Stimulated activated CD4-positive, alpha-beta T cell treated with anti-CD3 and anti-CD28 coated beads, TNF-alpha, amount 100 ng/mL, for 48 hours (primary cell): ENCODE results near the gene PAK1IP1.
"Not testable (repeated sequence)": the region's sequence is repeated elsewhere in the genome, so short reads cannot be mapped to it uniquely, and the experiment has no call there.

Experiments
- DNase-seq, 3 donors: peaks; one replicate each; pipeline ENCODE4 v3.0.0-alpha.2; 2020; ENCODE audit warnings: low read depth in 3 of 3

PAK1IP1 gene, protein sequence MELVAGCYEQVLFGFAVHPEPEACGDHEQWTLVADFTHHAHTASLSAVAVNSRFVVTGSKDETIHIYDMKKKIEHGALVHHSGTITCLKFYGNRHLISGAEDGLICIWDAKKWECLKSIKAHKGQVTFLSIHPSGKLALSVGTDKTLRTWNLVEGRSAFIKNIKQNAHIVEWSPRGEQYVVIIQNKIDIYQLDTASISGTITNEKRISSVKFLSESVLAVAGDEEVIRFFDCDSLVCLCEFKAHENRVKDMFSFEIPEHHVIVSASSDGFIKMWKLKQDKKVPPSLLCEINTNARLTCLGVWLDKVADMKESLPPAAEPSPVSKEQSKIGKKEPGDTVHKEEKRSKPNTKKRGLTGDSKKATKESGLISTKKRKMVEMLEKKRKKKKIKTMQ

DNA sequence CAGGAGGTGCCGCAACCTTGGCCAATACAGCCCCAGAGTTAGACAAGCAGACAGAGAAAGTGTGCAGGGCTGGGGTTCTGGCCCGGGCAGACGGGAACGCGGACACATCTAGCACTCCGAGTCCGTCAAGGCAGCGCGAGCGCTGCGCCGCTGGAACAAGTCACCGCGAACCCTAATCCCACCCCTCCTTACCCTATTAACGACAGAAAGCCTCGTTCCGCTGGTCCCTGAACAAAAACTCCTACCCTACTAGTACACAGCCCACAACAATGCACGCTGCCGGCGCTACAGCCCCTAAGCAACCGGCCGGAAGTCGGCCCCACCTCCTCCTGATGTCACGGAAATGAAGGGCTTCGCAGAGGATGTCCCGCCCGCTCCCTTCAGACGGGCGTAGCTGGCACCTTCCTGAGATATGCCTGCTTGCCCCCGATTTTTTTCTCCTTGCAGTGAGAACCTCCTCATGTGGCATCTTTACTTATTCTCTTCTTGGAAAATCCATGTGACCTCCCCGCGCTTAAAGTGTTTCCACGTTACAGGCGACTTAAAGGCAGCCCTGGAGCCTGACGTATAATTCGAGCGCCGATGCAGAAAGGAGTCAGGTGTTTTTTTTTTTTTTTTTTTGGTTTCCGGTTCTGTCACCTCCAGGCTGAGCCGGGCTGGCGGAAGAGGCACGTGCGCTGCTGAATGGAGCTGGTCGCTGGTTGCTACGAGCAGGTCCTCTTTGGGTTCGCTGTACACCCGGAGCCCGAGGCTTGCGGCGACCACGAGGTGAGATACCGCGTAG, at the start of gene PAK1IP1, which contains the start of gene C6orf52:
TSS of gene PAK1IP1 (plus strand) at position 671 of the 784 bp plus-strand sequence. CDS start at position 685, 14 bp downstream.
TSS of gene C6orf52 (minus strand) at position 315 of the 784 bp plus-strand sequence. CDS start 7,066 bp downstream, outside the sequence.
- peak; percentile 77 to 85 (median 85) for DNase-seq

DNA sequence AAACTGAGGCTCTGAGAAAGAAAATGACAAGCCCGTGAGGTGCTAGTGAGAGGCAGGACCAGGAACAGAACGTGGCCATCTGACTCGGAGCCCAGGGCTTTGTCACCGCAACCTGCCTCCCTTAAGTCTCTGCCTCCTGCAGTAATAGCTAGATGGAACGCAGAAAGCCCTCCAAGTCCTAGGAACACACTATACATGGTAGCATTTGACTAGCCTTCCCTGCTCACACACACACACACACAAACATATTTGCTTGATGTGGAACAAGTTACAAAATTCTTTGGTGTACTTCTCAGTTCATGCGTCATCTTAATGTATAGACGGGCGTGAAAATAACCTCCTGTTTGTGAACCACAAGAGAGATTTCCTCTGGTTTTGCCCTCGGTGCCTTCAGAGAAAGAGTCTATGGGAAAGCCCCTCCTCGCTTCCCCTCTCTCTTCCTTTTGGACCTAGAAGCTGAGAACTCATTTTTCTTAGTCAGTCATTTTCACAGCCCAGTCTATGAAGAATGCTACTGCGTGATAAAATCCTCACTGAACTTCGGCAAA, 39.2 kb upstream of the PAK1IP1 start:
- no peak for DNase-seq

DNA sequence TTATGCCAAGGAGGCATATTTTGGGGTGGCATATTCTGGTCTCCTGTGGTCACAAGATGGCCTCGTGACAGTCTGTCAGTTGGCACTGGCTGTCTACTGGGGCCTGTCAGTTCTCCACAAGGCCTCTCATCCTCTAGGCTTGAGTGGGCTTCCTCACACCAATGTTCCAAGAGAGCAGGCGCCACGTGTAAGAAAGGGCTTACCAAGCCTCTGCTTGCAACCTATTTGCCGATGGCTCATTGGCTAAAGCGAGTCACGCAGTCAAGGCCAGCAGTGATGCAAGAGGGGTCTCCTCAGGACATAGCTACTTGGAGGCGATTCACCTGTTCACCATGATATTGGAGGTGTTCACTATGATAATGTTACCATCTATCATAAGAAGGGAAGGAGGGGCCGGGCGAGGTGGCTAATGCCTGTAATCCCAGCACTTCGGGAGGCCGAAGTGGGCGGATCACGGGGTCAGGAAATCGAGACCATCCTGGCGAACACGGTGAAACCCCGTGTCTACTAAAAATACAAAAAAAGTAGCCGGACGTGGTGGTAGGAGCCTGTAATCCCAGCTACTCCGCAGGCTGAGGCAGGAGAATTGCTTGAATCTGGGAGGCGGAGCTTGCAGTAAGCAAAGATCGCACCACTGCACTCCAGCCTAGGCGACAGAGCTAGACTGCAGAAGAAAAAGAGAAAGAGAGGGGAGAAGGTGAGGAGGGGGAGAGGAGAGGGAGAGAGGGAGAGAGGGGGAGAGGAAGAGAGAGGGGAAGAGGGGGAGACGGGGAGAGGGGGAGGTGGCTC, 35.7 kb upstream of the PAK1IP1 start:
- DNase-seq, result no peak

DNA sequence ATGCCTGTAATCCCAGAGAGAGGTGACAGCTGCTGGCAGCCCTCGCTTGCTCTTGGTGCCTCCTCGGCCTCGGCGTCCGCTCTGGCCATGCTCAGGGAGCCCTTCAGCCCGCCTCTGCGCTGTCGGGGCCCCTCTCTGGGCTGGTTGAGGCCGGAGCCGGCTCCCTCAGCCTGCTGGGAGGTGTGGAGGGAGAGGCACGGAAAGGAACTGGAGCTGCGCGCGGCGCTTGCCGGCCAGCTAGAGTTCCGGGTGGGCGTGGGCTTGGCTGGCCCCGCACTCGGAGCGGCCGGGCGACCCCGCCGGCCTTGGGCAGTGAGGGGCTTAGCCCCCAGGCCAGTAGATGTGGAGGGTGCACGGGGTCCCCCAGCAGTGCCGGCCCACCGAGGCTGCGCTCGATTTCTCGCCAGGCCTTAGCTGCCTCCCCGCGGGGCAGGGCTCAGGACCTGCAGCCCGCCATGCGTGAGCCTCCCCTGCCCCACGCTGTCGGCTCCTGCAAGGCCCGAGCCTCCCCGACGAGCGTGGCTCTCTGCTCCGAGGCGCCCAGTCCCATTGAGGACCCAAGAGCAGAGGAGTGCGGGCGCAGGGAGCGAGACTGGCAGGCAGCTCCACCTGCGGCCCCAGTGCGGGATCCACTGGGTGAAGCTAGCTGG, 34.9 kb upstream of the PAK1IP1 start:
- DNase-seq, result no peak

DNA sequence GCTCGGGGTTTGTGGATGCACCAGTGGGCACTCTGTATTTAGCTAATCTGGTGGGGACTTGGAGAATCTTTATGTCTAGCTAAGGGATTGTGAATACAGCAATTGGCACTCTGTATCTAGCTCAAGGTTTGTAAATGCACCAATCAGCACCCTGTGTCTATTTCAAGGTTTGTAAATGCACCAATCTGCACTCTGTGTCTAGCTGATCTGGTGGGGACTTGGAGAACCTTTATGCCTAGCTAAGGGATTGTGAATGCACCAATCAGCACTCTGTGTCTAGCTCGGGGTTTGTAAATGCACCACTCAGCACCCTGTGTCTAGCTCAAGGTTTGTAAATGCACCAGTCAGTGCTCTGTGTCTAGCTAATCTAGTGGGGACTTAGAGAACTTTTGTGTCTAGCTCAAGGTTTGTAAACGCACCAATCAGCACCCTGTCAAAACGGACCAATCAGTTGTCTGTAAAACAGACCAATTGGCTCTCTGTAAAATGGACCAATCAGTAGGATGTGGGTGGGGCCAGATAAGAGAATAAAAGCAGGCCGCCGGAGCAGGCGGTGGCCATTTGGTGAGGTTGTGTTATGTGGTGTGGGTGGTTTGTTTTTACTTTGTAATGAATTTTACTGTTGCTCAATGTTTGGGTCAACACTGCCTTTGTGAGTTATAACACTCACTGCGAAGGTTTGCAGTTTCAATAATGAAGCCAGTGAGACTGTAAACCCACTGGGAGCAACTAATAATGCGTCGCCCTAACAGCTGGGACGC, 34.2 kb upstream of the PAK1IP1 start:
- DNase-seq, result not testable (repeated sequence)

DNA sequence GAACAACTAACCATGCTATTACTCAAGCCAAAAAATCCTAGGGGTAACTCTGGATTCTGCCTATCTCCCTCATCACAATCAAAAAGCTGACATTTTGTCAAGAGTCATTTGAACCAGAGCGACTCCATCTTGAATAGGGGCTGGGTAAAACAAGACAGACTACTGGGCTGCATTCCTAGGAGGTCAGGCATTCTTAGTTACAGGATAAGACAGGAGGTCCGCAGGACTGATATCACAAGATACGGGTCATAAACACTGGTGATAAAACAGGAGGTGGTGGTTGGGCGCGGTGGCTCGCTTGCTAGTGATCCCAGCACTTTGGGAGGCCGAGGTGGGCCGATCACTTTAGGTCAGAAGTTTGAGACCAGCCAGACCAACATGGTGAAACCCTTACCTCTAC, 32.6 kb upstream of the PAK1IP1 start:
- DNase-seq, result no peak

DNA sequence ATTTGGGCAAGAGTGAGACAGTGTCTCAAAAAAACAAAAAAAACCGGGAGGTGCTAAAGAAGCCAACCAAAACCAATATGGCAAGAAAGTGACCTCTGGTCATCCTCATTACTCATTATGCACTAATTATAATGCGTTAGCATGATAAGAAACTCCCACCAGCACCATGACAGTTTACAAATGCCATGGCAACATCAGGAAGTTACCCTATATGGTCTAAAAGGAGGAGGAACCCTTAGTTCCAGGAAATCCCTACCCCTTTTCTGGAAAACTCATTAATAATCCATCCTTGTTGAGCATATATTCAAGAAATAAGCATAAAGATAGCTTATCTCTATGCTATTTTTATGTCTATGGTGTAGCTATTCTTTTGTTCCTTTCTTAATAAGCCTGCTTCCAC, 32.0 kb upstream of the PAK1IP1 start:
- no peak for DNase-seq

DNA sequence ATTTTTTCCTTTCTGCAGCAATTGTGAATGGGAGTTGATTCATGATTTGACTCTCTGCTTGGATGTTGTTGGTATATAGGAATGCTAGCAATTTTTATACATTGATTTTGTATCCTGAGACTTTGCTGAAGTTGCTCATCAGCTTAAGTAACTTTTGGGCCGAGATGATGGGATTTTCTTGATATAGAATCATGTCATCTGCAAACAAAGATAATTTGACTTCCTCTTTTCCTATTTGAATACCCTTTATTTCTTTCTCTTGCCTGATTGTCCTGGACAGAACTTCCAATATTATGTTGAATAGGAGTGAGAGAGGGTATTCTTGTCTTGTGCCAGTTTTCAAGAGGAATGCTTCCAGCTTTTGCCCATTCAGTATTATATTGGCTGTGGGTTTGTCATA, 29.2 kb upstream of the PAK1IP1 start:
- DNase-seq, result not testable (repeated sequence)

DNA sequence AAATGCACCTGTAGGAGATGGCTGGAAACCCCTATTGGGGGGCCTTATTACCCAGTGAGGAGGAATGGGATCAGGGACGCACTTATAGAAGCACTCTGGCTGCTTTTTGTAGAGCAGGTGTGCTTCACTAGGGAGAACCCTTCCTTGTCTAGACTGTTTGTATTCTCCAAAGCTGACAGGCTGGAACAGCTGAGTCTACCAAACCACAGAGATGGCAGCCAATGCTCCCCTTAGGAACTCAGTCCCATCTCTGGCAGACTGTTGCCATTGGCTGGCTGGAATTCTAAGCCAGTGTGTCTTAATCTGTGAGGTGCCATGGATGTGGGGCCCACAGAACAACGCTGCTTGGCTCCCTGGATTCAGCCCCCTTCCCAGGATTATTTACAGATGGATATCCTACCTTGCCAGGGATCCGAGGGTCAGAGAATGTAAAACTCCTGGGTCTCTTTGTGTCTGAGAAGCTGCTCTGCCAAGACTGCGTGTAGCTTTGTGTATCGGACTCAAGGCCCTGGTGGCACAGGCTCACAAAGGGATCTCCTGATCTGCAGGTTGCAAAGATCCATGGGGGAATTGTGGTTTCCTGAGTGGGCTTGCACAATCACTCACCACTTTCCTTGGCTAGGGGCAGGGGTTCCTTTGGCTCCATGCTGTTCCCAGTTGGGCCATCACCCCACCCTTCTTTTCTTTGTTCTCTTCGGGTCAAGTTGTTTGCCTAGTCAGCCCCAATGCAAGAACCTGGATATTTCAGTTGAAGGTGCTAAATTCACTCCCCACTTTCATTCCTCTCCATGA, 26.4 kb upstream of the PAK1IP1 start:
- DNase-seq, result no peak

DNA sequence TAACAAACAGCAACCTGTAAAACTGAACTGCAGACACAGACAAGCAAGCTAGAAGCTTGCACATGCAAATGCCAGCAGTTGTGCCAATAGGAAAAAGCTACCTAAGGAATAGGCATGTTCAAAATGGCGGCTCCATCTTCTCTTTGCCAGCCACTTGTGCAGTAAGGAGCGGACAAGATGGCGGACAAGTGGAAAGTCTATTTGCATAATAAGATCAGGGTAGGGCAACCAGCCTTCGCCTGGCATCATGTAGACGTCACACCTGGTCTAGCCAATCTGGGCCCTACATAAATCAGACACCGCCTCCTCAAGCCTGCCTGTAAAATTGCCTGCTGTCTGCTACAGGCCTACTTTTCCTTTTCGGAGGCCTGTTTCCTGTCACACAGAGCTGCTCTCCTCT, 18.4 kb upstream of the PAK1IP1 start:
- no peak for DNase-seq

DNA sequence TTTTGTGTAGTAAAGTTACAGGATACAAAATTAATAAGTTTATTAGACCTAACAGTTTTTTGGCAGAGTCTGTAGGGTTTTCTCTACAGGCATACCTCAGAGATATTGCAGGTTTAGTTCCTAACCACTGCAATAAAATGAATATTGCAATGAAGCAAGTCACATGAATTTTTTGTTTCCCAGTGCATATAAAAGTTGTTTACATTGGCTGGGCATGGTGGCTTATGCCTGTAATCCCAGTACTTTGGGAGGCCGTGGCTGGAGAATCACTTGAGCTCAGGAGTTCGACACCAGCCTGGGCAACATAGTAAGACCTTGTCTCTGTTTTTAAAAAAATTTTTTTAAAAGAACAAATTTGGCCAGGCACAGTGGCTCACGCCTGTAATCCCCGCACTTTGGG, 16.3 kb upstream of the PAK1IP1 start:
- DNase-seq, result no peak

DNA sequence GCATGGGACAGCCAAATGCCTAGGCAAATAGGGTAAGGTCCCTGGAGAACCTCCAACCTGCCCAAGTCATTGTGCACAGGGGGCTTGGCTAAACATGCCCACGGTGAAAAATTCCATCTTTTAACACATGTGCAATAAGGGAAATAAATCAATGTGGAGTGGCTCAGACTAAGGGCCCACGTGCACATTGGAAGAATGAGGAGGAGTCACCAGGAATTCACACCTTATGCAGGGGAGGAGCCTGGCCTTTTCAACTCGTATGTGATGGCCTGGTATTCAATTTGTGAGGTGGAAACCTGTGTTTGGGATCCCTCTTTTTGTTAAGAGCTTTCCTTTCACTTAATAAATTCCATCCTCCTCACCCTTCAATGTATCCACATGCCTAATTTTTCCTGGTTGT, 13.0 kb upstream of the PAK1IP1 start:
- no peak for DNase-seq

DNA sequence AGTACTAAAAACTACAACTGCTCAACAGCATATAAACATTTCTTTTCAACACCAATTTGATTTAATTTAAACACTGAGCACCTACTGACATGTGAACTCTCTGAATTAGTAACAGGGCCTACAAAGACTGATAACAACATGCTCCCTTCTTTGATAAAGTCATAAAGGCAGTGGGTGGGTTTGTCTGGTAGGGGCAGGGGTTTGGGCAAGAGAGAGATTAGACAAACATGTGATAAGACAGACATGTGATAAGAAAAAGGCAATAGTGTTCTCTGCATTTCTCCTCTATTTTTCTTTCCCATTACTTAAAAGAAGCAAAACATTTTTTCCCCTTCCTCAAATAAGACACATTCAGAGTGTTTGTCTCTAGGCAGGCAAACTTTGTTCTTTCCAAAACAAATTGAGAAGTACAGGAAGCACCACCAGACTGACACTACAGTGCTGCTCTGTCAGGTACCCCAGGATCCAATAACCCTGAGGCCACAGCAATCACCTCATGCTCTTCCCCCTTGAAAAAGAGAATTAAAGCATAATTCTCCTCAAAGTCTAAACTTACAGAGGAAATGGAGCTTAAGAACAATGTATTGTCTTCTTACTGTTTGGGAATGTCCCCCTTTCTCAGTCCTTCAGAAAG, 12.3 kb upstream of the PAK1IP1 start:
- DNase-seq, result no peak

DNA sequence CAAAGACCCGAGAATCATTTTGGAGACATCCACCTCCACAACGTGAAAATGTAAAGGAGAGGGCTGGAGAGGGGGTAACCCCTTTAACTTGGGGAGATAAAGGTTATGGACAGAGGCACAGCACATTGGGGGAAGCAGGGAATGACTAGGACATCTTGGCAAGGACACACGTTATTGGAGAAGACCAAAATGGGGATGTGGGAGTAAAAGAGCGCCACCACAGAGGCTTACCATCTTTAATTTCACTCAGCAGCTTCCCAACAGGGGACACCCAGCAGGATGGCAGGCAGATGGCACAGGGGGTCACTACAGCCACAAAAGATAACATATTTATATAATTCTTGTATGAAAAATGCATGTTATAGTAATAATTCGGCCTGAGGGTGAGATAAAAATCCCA, 10.2 kb upstream of the PAK1IP1 start:
- DNase-seq, result no peak

DNA sequence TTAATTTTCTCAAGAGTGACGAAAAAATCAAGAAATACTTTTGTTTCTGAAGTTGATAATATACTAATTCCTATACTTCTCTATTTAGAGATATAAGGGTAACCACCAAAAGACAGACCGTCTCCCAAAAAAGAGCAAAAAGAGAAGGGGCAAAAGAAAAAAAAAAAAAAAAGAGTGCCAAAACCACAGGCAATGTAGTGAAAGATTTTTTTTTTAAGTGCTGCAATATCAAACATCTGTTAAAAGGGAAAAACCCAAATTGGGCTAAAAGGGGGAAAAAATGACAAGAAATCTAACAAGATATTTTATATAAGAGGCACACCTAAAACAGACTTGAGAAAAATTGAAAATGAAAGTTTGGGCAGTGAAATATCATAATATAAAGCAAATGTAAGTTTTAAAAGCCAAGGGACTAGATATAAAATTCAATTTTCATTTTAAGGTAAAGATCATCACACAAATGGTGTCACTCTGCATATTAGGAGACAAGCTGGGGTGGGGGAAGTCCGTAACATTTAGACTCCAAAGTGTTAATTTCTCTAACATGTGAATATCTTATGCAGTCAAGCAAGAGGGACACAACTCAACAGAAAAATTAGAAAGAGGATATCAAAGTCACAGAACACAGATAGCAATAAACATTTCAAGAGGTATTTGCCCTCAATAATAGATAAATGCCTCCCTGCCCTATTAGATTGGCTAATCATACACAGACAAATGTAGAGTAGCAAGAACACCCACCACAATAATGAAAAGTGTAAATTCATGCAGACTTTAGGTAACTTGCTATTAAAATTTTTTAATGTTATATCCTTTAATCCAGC, 9.5 kb upstream of the PAK1IP1 start:
- DNase-seq, result no peak

DNA sequence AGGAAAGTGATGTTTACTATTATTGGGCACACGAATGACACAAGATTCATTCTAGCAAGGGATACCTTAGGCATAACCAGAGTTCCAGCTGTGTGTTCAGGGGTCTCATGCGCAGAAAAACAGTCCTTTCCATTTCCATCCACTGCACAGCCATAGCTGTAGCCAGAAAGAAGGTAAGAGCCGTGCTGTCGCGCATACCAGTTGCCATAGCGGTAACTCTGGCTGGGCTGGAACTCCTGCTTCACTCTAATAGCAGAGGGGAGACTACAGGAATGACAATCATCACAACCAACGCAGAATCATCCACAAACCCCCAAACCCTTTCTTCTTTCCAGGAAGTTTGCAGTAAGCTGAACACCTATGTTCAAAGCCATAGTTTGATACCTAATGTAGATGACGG, 7.9 kb upstream of the PAK1IP1 start:
- DNase-seq, result no peak

DNA sequence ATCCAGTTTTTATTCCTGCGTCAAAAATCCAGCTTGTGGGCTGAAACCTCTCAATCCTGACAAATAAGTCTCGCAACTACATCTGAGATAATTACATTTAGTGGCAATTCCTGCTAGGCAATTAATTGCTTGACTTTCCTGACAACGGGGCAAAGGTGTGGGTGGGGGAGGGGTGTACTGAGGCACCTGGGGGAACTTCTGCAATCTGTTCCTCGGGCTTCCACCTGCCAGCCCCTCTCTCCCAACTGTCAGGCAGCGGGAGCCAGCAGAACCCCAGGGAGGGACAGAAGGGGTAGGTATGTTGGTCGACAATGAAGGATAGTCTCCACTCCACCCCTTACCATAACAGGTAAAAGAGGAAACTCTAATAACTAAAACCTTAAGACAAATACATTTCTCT, 7.2 kb upstream of the PAK1IP1 start:
- DNase-seq, result no peak
